GM23338 (cell line): ENCODE data around the gene PPA1.

Source experiments
- CREB1 ChIP-seq: fragments of 250-450 bp; sonication (Bioruptor Pico); IDR thresholded peaks from 2 replicates; pipeline ENCODE4 v1.5.0; 2020; ENCODE audit warnings: low read depth, mild to moderate bottlenecking, moderate library complexity
- EZH2 ChIP-seq: fragments of 200-600 bp; sonication (generic); IDR thresholded peaks from one replicate; pipeline ENCODE4 v1.8.0; 2017; ENCODE audit warnings: antibody characterized with exemption, mild to moderate bottlenecking, low read depth; ENCODE audit not compliant: unreplicated experiment
- EZH2phosphoT487 ChIP-seq: fragments of 200-600 bp; sonication (generic); IDR thresholded peaks from one replicate; pipeline ENCODE4 v1.8.1; 2018; ENCODE audit warnings: antibody characterized with exemption; ENCODE audit not compliant: unreplicated experiment
- POLR2AphosphoS5 ChIP-seq: IDR thresholded peaks from 2 replicates; pipeline ENCODE4 v1.6.1; 2016; ENCODE audit warnings: antibody characterized with exemption, low read depth
- ZNF114 ChIP-seq: fragments of 250-450 bp; sonication (Bioruptor Pico); IDR thresholded peaks from 2 replicates; pipeline ENCODE4 v1.5.0; 2020; ENCODE audit warnings: mild to moderate bottlenecking, moderate library complexity
- TF ChIP-seq, protein P1 (sequence below), 2 experiments: fragments of 200-600 bp in 1 of 2; sonication (generic) in 1 of 2; conservative IDR thresholded peaks; 2 replicates each; pipeline versions ENCODE4 v1.5.1 to v1.6.1; 2016 to 2017; ENCODE audit warnings: antibody characterized with exemption in 2 of 2, low read depth in 2 of 2, mild to moderate bottlenecking in 2 of 2, moderate library complexity in 1 of 2
- TF ChIP-seq, protein P2 (sequence below): IDR thresholded peaks from one replicate; pipeline ENCODE4 v1.6.1; 2018; ENCODE audit warnings: antibody characterized with exemption; ENCODE audit not compliant: unreplicated experiment
- TF ChIP-seq, protein P3 (sequence below): fragments of 250-450 bp; sonication (Bioruptor Pico); IDR thresholded peaks from 2 replicates; pipeline ENCODE4 v1.5.0; 2020; ENCODE audit warnings: mild to moderate bottlenecking, moderate library complexity

DNA sequence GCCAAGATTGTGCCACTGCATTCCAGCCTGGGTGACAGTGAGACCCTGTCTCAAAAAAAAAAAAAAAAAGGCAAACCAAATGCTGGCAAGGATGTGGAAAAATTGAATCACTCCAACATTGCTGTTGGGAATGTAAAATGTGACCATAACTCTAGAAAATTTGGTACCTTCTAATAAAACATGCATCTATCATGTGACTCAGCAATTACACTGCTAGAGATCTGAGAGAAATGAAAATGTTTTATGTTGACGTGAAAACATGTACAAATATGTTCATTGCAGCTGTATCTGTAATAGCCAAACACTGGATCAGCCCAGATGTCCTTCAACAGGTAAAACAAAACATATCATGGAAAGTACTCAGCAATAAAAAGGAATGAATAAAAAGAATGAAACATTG, 32.1 kb downstream of the PPA1 start:
- TF ChIP-seq, protein P1, sequence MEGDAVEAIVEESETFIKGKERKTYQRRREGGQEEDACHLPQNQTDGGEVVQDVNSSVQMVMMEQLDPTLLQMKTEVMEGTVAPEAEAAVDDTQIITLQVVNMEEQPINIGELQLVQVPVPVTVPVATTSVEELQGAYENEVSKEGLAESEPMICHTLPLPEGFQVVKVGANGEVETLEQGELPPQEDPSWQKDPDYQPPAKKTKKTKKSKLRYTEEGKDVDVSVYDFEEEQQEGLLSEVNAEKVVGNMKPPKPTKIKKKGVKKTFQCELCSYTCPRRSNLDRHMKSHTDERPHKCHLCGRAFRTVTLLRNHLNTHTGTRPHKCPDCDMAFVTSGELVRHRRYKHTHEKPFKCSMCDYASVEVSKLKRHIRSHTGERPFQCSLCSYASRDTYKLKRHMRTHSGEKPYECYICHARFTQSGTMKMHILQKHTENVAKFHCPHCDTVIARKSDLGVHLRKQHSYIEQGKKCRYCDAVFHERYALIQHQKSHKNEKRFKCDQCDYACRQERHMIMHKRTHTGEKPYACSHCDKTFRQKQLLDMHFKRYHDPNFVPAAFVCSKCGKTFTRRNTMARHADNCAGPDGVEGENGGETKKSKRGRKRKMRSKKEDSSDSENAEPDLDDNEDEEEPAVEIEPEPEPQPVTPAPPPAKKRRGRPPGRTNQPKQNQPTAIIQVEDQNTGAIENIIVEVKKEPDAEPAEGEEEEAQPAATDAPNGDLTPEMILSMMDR (conservative IDR thresholded peaks at IDR 0.05; ENCODE audit: low read depth in 2 of 2): no peak
- TF ChIP-seq EZH2: no peak
- TF ChIP-seq POLR2AphosphoS5: no peak
- TF ChIP-seq, protein P2, sequence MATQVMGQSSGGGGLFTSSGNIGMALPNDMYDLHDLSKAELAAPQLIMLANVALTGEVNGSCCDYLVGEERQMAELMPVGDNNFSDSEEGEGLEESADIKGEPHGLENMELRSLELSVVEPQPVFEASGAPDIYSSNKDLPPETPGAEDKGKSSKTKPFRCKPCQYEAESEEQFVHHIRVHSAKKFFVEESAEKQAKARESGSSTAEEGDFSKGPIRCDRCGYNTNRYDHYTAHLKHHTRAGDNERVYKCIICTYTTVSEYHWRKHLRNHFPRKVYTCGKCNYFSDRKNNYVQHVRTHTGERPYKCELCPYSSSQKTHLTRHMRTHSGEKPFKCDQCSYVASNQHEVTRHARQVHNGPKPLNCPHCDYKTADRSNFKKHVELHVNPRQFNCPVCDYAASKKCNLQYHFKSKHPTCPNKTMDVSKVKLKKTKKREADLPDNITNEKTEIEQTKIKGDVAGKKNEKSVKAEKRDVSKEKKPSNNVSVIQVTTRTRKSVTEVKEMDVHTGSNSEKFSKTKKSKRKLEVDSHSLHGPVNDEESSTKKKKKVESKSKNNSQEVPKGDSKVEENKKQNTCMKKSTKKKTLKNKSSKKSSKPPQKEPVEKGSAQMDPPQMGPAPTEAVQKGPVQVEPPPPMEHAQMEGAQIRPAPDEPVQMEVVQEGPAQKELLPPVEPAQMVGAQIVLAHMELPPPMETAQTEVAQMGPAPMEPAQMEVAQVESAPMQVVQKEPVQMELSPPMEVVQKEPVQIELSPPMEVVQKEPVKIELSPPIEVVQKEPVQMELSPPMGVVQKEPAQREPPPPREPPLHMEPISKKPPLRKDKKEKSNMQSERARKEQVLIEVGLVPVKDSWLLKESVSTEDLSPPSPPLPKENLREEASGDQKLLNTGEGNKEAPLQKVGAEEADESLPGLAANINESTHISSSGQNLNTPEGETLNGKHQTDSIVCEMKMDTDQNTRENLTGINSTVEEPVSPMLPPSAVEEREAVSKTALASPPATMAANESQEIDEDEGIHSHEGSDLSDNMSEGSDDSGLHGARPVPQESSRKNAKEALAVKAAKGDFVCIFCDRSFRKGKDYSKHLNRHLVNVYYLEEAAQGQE: no peak
- no peak for TF ChIP-seq ZNF114 (CRISPR knock-in tag)
- no peak for TF ChIP-seq EZH2phosphoT487
- TF ChIP-seq CREB1: no peak
- TF ChIP-seq, protein P3, sequence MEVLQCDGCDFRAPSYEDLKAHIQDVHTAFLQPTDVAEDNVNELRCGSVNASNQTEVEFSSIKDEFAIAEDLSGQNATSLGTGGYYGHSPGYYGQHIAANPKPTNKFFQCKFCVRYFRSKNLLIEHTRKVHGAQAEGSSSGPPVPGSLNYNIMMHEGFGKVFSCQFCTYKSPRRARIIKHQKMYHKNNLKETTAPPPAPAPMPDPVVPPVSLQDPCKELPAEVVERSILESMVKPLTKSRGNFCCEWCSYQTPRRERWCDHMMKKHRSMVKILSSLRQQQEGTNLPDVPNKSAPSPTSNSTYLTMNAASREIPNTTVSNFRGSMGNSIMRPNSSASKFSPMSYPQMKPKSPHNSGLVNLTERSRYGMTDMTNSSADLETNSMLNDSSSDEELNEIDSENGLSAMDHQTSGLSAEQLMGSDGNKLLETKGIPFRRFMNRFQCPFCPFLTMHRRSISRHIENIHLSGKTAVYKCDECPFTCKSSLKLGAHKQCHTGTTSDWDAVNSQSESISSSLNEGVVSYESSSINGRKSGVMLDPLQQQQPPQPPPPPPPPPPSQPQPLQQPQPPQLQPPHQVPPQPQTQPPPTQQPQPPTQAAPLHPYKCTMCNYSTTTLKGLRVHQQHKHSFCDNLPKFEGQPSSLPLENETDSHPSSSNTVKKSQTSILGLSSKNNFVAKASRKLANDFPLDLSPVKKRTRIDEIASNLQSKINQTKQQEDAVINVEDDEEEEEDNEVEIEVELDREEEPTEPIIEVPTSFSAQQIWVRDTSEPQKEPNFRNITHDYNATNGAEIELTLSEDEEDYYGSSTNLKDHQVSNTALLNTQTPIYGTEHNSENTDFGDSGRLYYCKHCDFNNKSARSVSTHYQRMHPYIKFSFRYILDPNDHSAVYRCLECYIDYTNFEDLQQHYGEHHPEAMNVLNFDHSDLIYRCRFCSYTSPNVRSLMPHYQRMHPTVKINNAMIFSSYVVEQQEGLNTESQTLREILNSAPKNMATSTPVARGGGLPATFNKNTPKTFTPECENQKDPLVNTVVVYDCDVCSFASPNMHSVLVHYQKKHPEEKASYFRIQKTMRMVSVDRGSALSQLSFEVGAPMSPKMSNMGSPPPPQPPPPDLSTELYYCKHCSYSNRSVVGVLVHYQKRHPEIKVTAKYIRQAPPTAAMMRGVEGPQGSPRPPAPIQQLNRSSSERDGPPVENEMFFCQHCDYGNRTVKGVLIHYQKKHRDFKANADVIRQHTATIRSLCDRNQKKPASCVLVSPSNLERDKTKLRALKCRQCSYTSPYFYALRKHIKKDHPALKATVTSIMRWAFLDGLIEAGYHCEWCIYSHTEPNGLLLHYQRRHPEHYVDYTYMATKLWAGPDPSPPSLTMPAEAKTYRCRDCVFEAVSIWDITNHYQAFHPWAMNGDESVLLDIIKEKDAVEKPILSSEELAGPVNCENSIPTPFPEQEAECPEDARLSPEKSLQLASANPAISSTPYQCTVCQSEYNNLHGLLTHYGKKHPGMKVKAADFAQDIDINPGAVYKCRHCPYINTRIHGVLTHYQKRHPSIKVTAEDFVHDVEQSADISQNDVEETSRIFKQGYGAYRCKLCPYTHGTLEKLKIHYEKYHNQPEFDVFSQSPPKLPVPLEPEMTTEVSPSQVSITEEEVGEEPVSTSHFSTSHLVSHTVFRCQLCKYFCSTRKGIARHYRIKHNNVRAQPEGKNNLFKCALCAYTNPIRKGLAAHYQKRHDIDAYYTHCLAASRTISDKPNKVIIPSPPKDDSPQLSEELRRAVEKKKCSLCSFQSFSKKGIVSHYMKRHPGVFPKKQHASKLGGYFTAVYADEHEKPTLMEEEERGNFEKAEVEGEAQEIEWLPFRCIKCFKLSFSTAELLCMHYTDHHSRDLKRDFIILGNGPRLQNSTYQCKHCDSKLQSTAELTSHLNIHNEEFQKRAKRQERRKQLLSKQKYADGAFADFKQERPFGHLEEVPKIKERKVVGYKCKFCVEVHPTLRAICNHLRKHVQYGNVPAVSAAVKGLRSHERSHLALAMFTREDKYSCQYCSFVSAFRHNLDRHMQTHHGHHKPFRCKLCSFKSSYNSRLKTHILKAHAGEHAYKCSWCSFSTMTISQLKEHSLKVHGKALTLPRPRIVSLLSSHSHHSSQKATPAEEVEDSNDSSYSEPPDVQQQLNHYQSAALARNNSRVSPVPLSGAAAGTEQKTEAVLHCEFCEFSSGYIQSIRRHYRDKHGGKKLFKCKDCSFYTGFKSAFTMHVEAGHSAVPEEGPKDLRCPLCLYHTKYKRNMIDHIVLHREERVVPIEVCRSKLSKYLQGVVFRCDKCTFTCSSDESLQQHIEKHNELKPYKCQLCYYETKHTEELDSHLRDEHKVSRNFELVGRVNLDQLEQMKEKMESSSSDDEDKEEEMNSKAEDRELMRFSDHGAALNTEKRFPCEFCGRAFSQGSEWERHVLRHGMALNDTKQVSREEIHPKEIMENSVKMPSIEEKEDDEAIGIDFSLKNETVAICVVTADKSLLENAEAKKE: no peak
